Upper lobe of right lung (tissue), 1 donor: ENCODE results near the gene CYP26B1. TPM values are rescaled to one million over a fixed set of nuclear protein-coding genes. Genes with fewer than 3 reads are reported as not detected.

ENCODE experiments used
- ATAC-seq: fragments of 200-7000 bp; cut with Tn5 transposase; one replicate; pipeline ENCODE4 v1.9.1; 2020; ENCODE audit warnings: mild to moderate bottlenecking, moderate library complexity
- DNase-seq: peaks from one replicate; pipeline ENCODE4 v3.0.0-alpha.2; 2020
- H3K27ac ChIP-seq: fragments of 200-600 bp; one replicate; pipeline ENCODE4 v1.8.0; 2022
- H3K27me3 ChIP-seq: fragments of 200-600 bp; one replicate; pipeline ENCODE4 v1.8.0; 2022; ENCODE audit warnings: mild to moderate bottlenecking
- H3K36me3 ChIP-seq: fragments of 200-600 bp; one replicate; pipeline ENCODE4 v1.8.0; 2022
- H3K4me1 ChIP-seq: fragments of 200-600 bp; one replicate; pipeline ENCODE4 v1.8.0; 2022
- H3K4me3 ChIP-seq: fragments of 200-600 bp; one replicate; pipeline ENCODE4 v1.8.0; 2022; ENCODE audit warnings: mild to moderate bottlenecking
- H3K9me3 ChIP-seq: fragments of 200-600 bp; one replicate; pipeline ENCODE4 v1.8.0; 2022
- intact Hi-C: fragments of 100-400 bp; cut with DNase I; formaldehyde crosslinking; loops from one replicate; pipeline ENCODE4 v1.11.0; 2022
- total RNA-seq: library from RNA; stranded (reverse); fragmentation: NEBNext Ultra II Directional; extraction: Animal tissue kit (Norgen Biotek cat#: 25700); gene quantifications from one replicate; pipeline ENCODE4 v1.2.1, GENCODE V29; 2021
- TF ChIP-seq, protein P1 (sequence below): fragments of 200-600 bp; IDR thresholded peaks from one replicate; pipeline ENCODE4 v1.8.0; 2022; ENCODE audit warnings: antibody characterized with exemption
- donor health status: DM: no; HTN: yes; CAD: no; lungs with severe emphysema.

The CYP26B1 gene
- total RNA-seq, 1 donor from 2014 or later: 3.8 TPM

GRCh38 chr2:72136331-72136730, 11.3 kb downstream of the CYP26B1 start:
- H3K36me3 ChIP-seq: no peaks in the 10 kb centered on the region
- no peaks in the 10 kb centered on the region for H3K4me1 ChIP-seq
- H3K27me3 ChIP-seq: no peaks in the 10 kb centered on the region
- intact Hi-C loops: no loop called here
- DNase-seq (peak; percentile 44), ATAC-seq (no peak)
- no peak overlapping the region for H3K4me3 ChIP-seq
- H3K9me3 ChIP-seq: no peaks in the 10 kb centered on the region
- TF ChIP-seq, protein P1, sequence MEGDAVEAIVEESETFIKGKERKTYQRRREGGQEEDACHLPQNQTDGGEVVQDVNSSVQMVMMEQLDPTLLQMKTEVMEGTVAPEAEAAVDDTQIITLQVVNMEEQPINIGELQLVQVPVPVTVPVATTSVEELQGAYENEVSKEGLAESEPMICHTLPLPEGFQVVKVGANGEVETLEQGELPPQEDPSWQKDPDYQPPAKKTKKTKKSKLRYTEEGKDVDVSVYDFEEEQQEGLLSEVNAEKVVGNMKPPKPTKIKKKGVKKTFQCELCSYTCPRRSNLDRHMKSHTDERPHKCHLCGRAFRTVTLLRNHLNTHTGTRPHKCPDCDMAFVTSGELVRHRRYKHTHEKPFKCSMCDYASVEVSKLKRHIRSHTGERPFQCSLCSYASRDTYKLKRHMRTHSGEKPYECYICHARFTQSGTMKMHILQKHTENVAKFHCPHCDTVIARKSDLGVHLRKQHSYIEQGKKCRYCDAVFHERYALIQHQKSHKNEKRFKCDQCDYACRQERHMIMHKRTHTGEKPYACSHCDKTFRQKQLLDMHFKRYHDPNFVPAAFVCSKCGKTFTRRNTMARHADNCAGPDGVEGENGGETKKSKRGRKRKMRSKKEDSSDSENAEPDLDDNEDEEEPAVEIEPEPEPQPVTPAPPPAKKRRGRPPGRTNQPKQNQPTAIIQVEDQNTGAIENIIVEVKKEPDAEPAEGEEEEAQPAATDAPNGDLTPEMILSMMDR: no peak
- no peak overlapping the region for H3K27ac ChIP-seq

GRCh38 chr2:72135921-72136320, 11.7 kb downstream of the CYP26B1 start:
- Histone ChIP-seq H3K27ac (no peak overlapping the region), H3K4me3 (no peak overlapping the region), H3K9me3 (no peaks in the 10 kb centered on the region), H3K36me3 (no peaks in the 10 kb centered on the region), H3K4me1 (no peaks in the 10 kb centered on the region), H3K27me3 (no peaks in the 10 kb centered on the region)
- TF ChIP-seq, protein P1: no peak
- intact Hi-C loops: no loop called here
- peak; percentile 22 for DNase-seq
- no peak for ATAC-seq

DNA sequence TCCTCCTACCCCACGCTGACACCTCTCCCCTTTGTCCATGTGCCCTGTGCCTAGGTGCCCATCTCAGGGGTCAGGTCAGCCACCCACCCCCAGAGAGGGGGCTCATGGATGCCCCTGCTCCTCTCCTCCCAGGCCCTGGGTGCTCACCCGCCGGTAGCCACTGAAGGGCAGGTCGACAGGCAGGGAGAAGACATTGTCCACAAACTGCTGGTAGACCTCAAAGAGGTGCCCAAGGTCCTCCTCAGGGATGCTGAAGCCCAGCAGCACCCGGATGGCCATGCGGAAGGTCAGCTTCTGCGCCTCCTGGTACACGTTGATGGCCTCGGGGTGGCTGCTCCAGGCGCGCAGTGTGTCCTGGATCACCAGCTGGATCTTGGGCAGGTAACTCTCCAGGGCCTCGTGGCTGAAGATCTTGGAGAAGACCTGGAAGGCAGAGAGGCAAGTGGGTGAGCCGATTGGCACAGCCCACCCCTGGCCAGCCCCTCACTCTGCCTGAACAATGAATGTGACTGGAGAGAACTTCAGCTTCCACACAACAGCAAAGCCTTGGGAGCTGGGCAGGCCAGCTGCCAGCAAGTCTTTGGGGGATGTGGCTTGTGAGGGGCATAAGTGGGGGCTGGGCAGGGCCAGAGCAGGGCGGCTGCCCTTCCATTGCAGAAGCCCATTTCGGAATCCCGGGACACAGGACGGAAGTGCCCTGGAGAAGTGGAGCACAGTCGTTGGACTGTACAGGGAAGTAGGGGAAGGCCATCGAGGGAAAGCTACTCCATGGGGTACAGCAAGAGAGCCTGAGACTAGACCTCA, 12.5 kb downstream of the CYP26B1 start:
- intact Hi-C loops: no loop called here
- DNase-seq: peak; percentile 50
- Histone ChIP-seq H3K27ac (no peak overlapping the region), H3K4me3 (no peak overlapping the region), H3K27me3 (no peaks in the 10 kb centered on the region), H3K9me3 (no peaks in the 10 kb centered on the region), H3K4me1 (no peaks in the 10 kb centered on the region), H3K36me3 (no peaks in the 10 kb centered on the region)
- TF ChIP-seq, protein P1: no peak
- no peak for ATAC-seq

- DNase-seq: no peak
Observed at GRCh38 chr2:72134408-72134996, 13.2 kb downstream of the CYP26B1 start.

GRCh38 chr2:72133721-72134407, 13.8 kb downstream of the CYP26B1 start:
- no peak overlapping the region for H3K4me3 ChIP-seq
- H3K9me3 ChIP-seq: no peaks in the 10 kb centered on the region
- intact Hi-C loops: no loop called here
- H3K4me1 ChIP-seq: no peaks in the 10 kb centered on the region
- no peaks in the 10 kb centered on the region for H3K27me3 ChIP-seq
- ATAC-seq: no peak
- TF ChIP-seq, protein P1: no peak
- H3K36me3 ChIP-seq: no peaks in the 10 kb centered on the region
- no peak overlapping the region for H3K27ac ChIP-seq
- DNase-seq: no peak

More at GRCh38 chr2:72134408-72134996, 13.2 kb downstream of the CYP26B1 start:
- Histone ChIP-seq H3K4me1 (no peaks in the 10 kb centered on the region), H3K27ac (no peak overlapping the region), H3K9me3 (no peaks in the 10 kb centered on the region), H3K4me3 (no peak overlapping the region), H3K36me3 (no peaks in the 10 kb centered on the region), H3K27me3 (no peaks in the 10 kb centered on the region)
- no peak for ATAC-seq
- intact Hi-C loops: no loop called here
- TF ChIP-seq, protein P1: no peak
